Ovary (tissue), 9 donors: Measurements from ENCODE around the gene SEMA4D. TPM values are rescaled to one million over a fixed set of nuclear protein-coding genes. Genes with fewer than 3 reads are reported as not detected.

Experiments used
- DNase-seq, 5 donors: peaks; one replicate each; pipeline ENCODE4 v3.0.0-alpha.2; 2019 to 2020
- H3K27ac ChIP-seq, 2 donors: fragments of 200-600 bp; one replicate each; pipeline versions ENCODE4 v1.5.1 to v1.8.0; 2019 to 2022
- H3K27me3 ChIP-seq: fragments of 200-600 bp; one replicate; pipeline ENCODE4 v1.8.0; 2022
- H3K36me3 ChIP-seq: fragments of 200-600 bp; sonication (generic); one replicate; pipeline ENCODE4 v1.5.1; 2019
- H3K4me1 ChIP-seq: one replicate; pipeline ENCODE4 v1.8.1; 2013; ENCODE audit warnings: mild to moderate bottlenecking, moderate library complexity; ENCODE audit not compliant: insufficient read depth
- H3K4me3 ChIP-seq: fragments of 200-600 bp; sonication (generic); one replicate; pipeline ENCODE4 v1.5.1; 2017
- H3K9me3 ChIP-seq, 2 donors: fragments of 200-600 bp in 1 of 2; sonication (generic) in 1 of 2; one replicate each; pipeline versions ENCODE4 v1.5.1 to v1.8.1; 2013 to 2019; ENCODE audit warnings: mild to moderate bottlenecking in 1 of 2, moderate library complexity in 1 of 2
- CTCF ChIP-seq, 3 donors: fragments of 450-650 bp in 2 of 3; fragments of 200-600 bp in 1 of 3; IDR thresholded peaks; one replicate each; pipeline versions ENCODE4 v1.5.1 to v1.8.0; 2016 to 2022; ENCODE audit warnings: antibody characterized with exemption in 3 of 3, mild to moderate bottlenecking in 1 of 3
- EP300 ChIP-seq: sonication (generic); formaldehyde crosslinking; IDR thresholded peaks from one replicate; pipeline ENCODE4 v1.6.1; 2017; ENCODE audit warnings: antibody characterized with exemption
- POLR2A ChIP-seq: fragments of 450-650 bp; IDR thresholded peaks from one replicate; pipeline ENCODE4 v1.6.1; 2017; ENCODE audit warnings: antibody characterized with exemption, mild to moderate bottlenecking, moderate library complexity
- WGBS, 3 donors: extraction: QIAGEN DNeasy Blood & Tissue Kit in 1 of 3; methylation state at CpG; one replicate each; pipeline versions ENCODE4 v1.1.5 to v1.1.7; 2013 to 2017; 5-methylcytosine and 5-hydroxymethylcytosine counted together
- intact Hi-C, 4 donors: fragments of 100-400 bp; cut with DNase I; formaldehyde crosslinking; loops; one replicate each; pipeline versions ENCODE4 v1.11.0 to v1.15.1; 2022 to 2023
- microRNA-seq, 3 donors: library from miRNA; unstranded; fragments of <30 nt; microRNA quantifications; one replicate each; pipeline versions ENCODE4 to v1.2.0, GENCODE V29; 2019 to 2020
- polyA plus RNA-seq, 2 donors: library from polyadenylated mRNA; stranded (reverse); fragments of 200-250 nt in 1 of 2; fragments of 350-450 nt in 1 of 2; fragmentation: Illumina TruSeq in 1 of 2; extraction: RNeasy Lipid Tissue Mini Kit (QIAGEN cat#74804) in 1 of 2; gene quantifications; one replicate each; pipeline ENCODE4 v1.2.3, GENCODE V29; 2013 to 2014
- small RNA-seq: library from RNA; depleted of rRNA; stranded (forward); fragments of <200 nt; gene quantifications from one replicate; pipeline ENCODE3, GENCODE V24; 2016
- total RNA-seq, 7 donors: library from RNA; depleted of rRNA in 2 of 7; stranded (reverse); fragments of >200 nt in 2 of 7; fragmentation: NEBNext Ultra II Directional in 3 of 7; extraction: Animal tissue kit (Norgen Biotek cat#: 25700) in 3 of 7; gene quantifications; one replicate each; pipeline versions ENCODE4 v1.1.0 to v1.2.4, GENCODE V29; 2016 to 2023
- donor health status: DM: no; HTN: no; CAD: no; lungs with moderate emphysema.
- donor health status: DM: no; HTN: no; CAD: no.
- donor health status: Bipolar disorder and iron deficiency.
- donor health status: DM: yes; HTN: yes; CAD: no.
- donor health status: DM: no; HTN: no; CAD: no.
- donor health status: DM: yes; HTN: yes; CAD: no.

The SEMA4D gene
- total and polyA plus RNA-seq, 9 donors: 6.0 to 27.2 (median 16.7) TPM

- H3K4me3 ChIP-seq: no peak overlapping the region
- H3K4me1 ChIP-seq: peaks cover 10% of the 10 kb centered on the region
- no peaks in the 10 kb centered on the region for H3K36me3 ChIP-seq
- H3K9me3 ChIP-seq: no peaks in the 10 kb centered on the region
- TF ChIP-seq EP300 (no peak), CTCF (IDR thresholded peaks at IDR 0.05) (no peak), POLR2A (no peak)
- no peak overlapping the region for H3K27ac ChIP-seq
- DNase-seq: no peak
- intact Hi-C loops: loop anchor here in 2 of 4 donors (10.0 kb wide), 2 partner anchors 790 to 930 kb away; partner anchors contain the start of gene SPIN1 (in 1 of the 2)
- WGBS, 3 donors: 94 to 96% (median 95%) methylated on average over 1 of the region's 1 CpG
- H3K27me3 ChIP-seq: no peaks in the 10 kb centered on the region
Observed at GRCh38 chr9:89314955-89315354, 183.0 kb downstream of the SEMA4D start.

GRCh38 chr9:89313842-89314241 is 184.1 kb downstream of the SEMA4D start:
- Histone ChIP-seq H3K9me3 (no peaks in the 10 kb centered on the region), H3K4me3 (no peak overlapping the region), H3K36me3 (no peaks in the 10 kb centered on the region), H3K4me1 (peaks cover 10% of the 10 kb centered on the region), H3K27ac (no peak overlapping the region), H3K27me3 (no peaks in the 10 kb centered on the region)
- TF ChIP-seq CTCF (IDR thresholded peaks at IDR 0.05): no peak
- 78 to 82% (median 79%) methylated on average over 1 of the region's 1 CpG for WGBS, 3 donors
- intact Hi-C loops: loop anchor here in 2 of 4 donors (10.0 kb wide), 2 partner anchors 791 to 929 kb away; partner anchors contain the start of gene SPIN1 (in 1 of the 2)
- no peak for DNase-seq

- no peak for DNase-seq
- TF ChIP-seq CTCF (IDR thresholded peaks at IDR 0.05) (no peak), EP300 (no peak), POLR2A (no peak)
- Histone ChIP-seq H3K4me3 (no peak overlapping the region), H3K36me3 (no peaks in the 10 kb centered on the region), H3K27me3 (no peaks in the 10 kb centered on the region), H3K9me3 (no peaks in the 10 kb centered on the region), H3K27ac (no peak overlapping the region), H3K4me1 (peaks cover 10% of the 10 kb centered on the region)
- intact Hi-C loops: loop anchor here in 2 of 4 donors (10.0 kb wide), 2 partner anchors 793 to 927 kb away; partner anchors contain the start of gene SPIN1 (in 1 of the 2)
- WGBS, 3 donors: 1 to 2% (median 2%) methylated on average over 8 of the region's 8 CpGs
Observed at GRCh38 chr9:89312222-89312571, 185.7 kb downstream of the SEMA4D start.

GRCh38 chr9:89311346-89312221 is 186.3 kb downstream of the SEMA4D start:
- H3K27ac ChIP-seq: peak overlapping the region in 1 of 2 donors; percentile 10

More at GRCh38 chr9:89311346-89312221, 186.3 kb downstream of the SEMA4D start:
- TF ChIP-seq CTCF (IDR thresholded peaks at IDR 0.05) (no peak), EP300 (no peak), POLR2A (no peak)
- Histone ChIP-seq H3K36me3 (no peaks in the 10 kb centered on the region), H3K9me3 (no peaks in the 10 kb centered on the region), H3K4me1 (peaks cover 10% of the 10 kb centered on the region), H3K4me3 (peak overlapping the region; percentile 71), H3K27me3 (no peaks in the 10 kb centered on the region)
- peak in 1 of 5 donors; percentile 32 for DNase-seq
- intact Hi-C loops: loop anchor here in 2 of 4 donors (10.0 kb wide), 2 partner anchors 793 to 927 kb away; partner anchors contain the start of gene SPIN1 (in 1 of the 2)
- whole genome bisulfite sequencing, 3 donors: 0 to 1% (median 1%) methylated on average over 40 to 54 of the region's 54 CpGs

Small RNA genes within 50 kb of the gene (microRNA-seq; reads per million reads assigned to microRNA genes)
- gene MIR3153: 0 to 0.16 (median 0) reads per million in 3 donors

Small RNA genes within 50 kb of the gene (small RNA-seq; reads per million reads assigned to genes)
- gene MIR3153: not detected

Other genes starting within 250 kb of the SEMA4D start
- gene CKS2, start 186.9 kb downstream of the SEMA4D start, total RNA-seq: 10 to 100 TPM in 1 of 7 donors, 1 to 10 TPM in 6; 2.9 to 13.7 (median 7.5) TPM
- gene CKS2, start 186.9 kb downstream of the SEMA4D start, polyA plus RNA-seq: 10 to 100 TPM; 13.6 to 13.8 TPM
- 10 to 100 TPM; 42.8 to 87.6 (median 57.7) TPM for gene SECISBP2, start 179.6 kb downstream of the SEMA4D start, total RNA-seq
- gene SECISBP2, start 179.6 kb downstream of the SEMA4D start, polyA plus RNA-seq: 10 to 100 TPM; 31.2 to 36.3 TPM
- 100 to 1,000 TPM in 1 of 7 donors, 10 to 100 TPM in 6; 15.7 to 126 (median 23.2) TPM for gene GADD45G, start 106.9 kb upstream of the SEMA4D start, total RNA-seq
- 10 to 100 TPM in 1 of 2 donors, under 1 TPM in 1; 0.60 to 59.0 TPM for gene GADD45G, start 106.9 kb upstream of the SEMA4D start, polyA plus RNA-seq